Erythroblast (primary cell): ENCODE results near the gene KRTAP5-3.
"Not testable (repeated sequence)": the region's sequence is repeated elsewhere in the genome, so short reads cannot be mapped to it uniquely, and the experiment has no call there.

Experiments
- GATA1 ChIP-seq: IDR thresholded peaks from 2 replicates; pipeline ENCODE4 v1.6.1; 2011; ENCODE audit warnings: low read depth, mild to moderate bottlenecking, control low read depth, low read length, moderate library complexity
- POLR2A ChIP-seq: IDR thresholded peaks from 2 replicates; pipeline ENCODE4 v1.6.1; 2011; ENCODE audit warnings: mild to moderate bottlenecking, low read length

GRCh38 chr11:1595994-1596575 is 12.2 kb downstream of the KRTAP5-3 start:
- not testable (repeated sequence) for TF ChIP-seq POLR2A, GATA1
